Posterior vena cava (tissue), 2 donors: ENCODE data around the gene DOK4. TPM values are rescaled to one million over a fixed set of nuclear protein-coding genes. Genes with fewer than 3 reads are reported as not detected.
"Not testable (repeated sequence)": the region's sequence is repeated elsewhere in the genome, so short reads cannot be mapped to it uniquely, and the experiment has no call there.

Experiments used
- DNase-seq: peaks from one replicate; pipeline ENCODE4 v3.0.0-alpha.2; 2020; ENCODE audit warnings: low spot score
- intact Hi-C, 2 donors: fragments of 100-400 bp; cut with DNase I; formaldehyde crosslinking; loops; one replicate each; pipeline versions ENCODE4 v1.14.1 to v1.14.2; 2022 to 2023
- total RNA-seq, 2 donors: library from RNA; stranded (reverse); fragmentation: NEBNext Ultra II Directional; extraction: Animal tissue kit (Norgen Biotek cat#: 25700); gene quantifications; one replicate each; pipeline ENCODE4 v1.2.1, GENCODE V29; 2021
- donor health status: DM: yes; HTN: yes; CAD: no.
- donor health status: DM: yes; HTN: yes; CAD: no.

The DOK4 gene
- total RNA-seq, 2 donors from 2014 or later: 29.2 to 31.1 TPM

- DNase-seq: peak; percentile 67
- intact Hi-C loops: no loop called here
These were observed 21.1 kb upstream of the DOK4 start for GRCh38 chr16:57507136-57508034.

GRCh38 chr16:57505169-57505568 is 18.9 kb upstream of the DOK4 start:
- no peak for DNase-seq
- intact Hi-C loops: no loop called here

GRCh38 chr16:57504491-57504890 is 18.2 kb upstream of the DOK4 start:
- DNase-seq: peak; percentile 71
- intact Hi-C loops: no loop called here

- DNase-seq: peak; percentile 35
- intact Hi-C loops: no loop called here
These were observed 17.7 kb upstream of the DOK4 start for GRCh38 chr16:57504001-57504400.

GRCh38 chr16:57503366-57503765 is 17.1 kb upstream of the DOK4 start:
- intact Hi-C loops: no loop called here
- DNase-seq: peak; percentile 66

- intact Hi-C loops: no loop called here
- DNase-seq: no peak
These were observed 15.9 kb upstream of the DOK4 start for GRCh38 chr16:57502048-57502775.

- intact Hi-C loops: no loop called here
- peak; percentile 28 for DNase-seq
These were observed 15.2 kb upstream of the DOK4 start for GRCh38 chr16:57501492-57501891.

GRCh38 chr16:57500578-57501111 is 14.4 kb upstream of the DOK4 start:
- peak; percentile 62 for DNase-seq
- intact Hi-C loops: no loop called here

GRCh38 chr16:57499941-57500340 is 13.6 kb upstream of the DOK4 start:
- DNase-seq: peak; percentile 73
- intact Hi-C loops: not testable (repeated sequence)

- DNase-seq: peak; percentile 64
These were observed 11.7 kb upstream of the DOK4 start for GRCh38 chr16:57498031-57498430.

GRCh38 chr16:57497121-57497520 is 10.8 kb upstream of the DOK4 start:
- intact Hi-C loops: no loop called here

More at GRCh38 chr16:57498031-57498430, 11.7 kb upstream of the DOK4 start:
- intact Hi-C loops: no loop called here

GRCh38 chr16:57493767-57494166 is 7.5 kb upstream of the DOK4 start:
- no peak for DNase-seq
- intact Hi-C loops: loop anchor here in 1 of 2 donors (5.0 kb wide), 1 partner anchor 1236 kb away; no protein-coding TSS in a partner anchor

More at GRCh38 chr16:57497121-57497520, 10.8 kb upstream of the DOK4 start:
- peak; percentile 46 for DNase-seq

- no peak for DNase-seq
- intact Hi-C loops: no loop called here
These were observed 2.9 kb upstream of the DOK4 start for GRCh38 chr16:57489229-57489628.

- intact Hi-C loops: no loop called here
These were observed 853 bp upstream of the DOK4 start for GRCh38 chr16:57486858-57487834.

GRCh38 chr16:57485091-57485915 is 990 bp downstream of the DOK4 start:
- intact Hi-C loops: no loop called here
- no peak for DNase-seq

More at GRCh38 chr16:57486858-57487834, 853 bp upstream of the DOK4 start:
- no peak for DNase-seq

GRCh38 chr16:57484515-57485005 is 1.7 kb downstream of the DOK4 start:
- intact Hi-C loops: no loop called here
- DNase-seq: no peak

GRCh38 chr16:57483725-57484514 is 2.4 kb downstream of the DOK4 start:
- intact Hi-C loops: no loop called here
- DNase-seq: no peak
